Activated CD8-positive, alpha-beta memory T cell treated with anti-CD3 and anti-CD28 coated beads, Interleukin-2, amount 50 U/mL, for 24 hours (primary cell): ENCODE results near the gene SCOC.
A peak's percentile ranks its signal among the peaks of the same experiment; 100 is the strongest.

ENCODE experiments used
- DNase-seq: peaks from one replicate; pipeline ENCODE4 v3.0.0-alpha.2; 2020; ENCODE audit errors: extremely low read depth

The SCOC gene

DNA sequence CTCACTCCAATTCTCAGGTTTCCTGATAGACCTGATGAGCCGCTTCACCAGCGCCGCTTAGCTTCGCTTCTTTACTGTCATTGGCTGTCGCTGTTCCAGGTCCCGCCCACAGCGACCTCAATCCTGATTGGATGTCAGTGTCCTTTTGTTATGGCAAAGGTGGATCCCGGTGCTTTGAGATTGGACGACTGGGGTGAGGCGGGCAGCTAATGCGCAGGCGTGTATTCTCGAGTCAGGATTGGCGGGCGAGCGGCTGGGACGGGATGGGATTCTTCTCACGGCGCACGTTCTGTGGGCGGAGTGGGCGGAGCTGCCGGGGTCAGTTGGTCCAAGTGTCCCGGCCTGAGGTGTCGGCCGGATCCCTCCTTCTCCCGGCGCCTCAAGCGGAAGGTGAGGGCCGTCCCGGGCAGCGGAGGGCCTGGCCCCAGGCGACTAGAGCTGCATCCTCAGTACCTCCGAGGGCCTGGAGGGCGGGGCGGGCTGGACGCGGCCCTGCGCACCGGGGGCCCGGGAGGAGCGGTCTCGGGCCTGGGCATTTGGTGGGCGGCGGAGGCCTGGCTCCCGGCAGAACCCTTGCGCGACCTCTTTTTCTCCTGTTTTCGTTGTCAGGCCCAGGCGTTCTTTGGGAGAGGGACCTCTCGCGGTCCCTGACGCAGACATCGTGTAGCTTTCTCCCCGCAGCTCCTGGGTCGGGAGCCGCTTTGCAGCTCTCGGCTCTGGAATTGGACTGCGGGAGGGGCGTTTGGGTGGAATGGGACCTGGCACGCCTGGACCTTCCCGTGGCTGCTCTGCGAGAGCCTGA, at the start of gene SCOC:
TSS of gene SCOC (plus strand) at position 319 of the 802 bp plus-strand sequence. CDS start 5,525 bp downstream, outside the sequence.
- peak; percentile 98 for DNase-seq

DNA sequence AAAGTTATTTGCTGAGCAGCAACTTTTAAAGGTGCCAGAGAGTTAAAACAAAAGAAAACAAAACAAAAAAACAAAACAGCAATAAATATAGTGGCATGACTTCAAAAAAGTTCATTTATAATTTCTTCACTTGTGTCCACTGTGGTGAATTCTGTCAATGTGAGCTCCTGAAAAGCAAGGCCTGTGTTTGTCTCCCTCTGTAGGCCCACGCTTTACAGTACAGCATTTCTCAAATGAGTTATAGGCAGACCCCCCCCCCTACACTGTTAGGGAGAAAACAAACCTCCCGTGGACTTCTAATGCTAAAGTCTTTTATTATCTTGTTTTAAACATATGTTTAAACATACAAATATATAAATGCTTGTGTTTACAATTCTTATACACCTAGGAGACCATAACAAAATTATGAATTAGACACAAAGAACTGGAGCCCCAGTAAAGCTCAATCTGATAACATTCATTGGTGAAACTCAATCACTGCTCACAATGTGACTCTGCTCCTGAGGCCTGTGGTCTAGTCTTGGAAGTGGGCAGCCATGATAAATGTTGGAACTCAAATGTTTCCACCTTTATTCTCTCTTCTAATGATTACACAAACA, 47.0 kb upstream of the SCOC start:
- no peak for DNase-seq

DNA sequence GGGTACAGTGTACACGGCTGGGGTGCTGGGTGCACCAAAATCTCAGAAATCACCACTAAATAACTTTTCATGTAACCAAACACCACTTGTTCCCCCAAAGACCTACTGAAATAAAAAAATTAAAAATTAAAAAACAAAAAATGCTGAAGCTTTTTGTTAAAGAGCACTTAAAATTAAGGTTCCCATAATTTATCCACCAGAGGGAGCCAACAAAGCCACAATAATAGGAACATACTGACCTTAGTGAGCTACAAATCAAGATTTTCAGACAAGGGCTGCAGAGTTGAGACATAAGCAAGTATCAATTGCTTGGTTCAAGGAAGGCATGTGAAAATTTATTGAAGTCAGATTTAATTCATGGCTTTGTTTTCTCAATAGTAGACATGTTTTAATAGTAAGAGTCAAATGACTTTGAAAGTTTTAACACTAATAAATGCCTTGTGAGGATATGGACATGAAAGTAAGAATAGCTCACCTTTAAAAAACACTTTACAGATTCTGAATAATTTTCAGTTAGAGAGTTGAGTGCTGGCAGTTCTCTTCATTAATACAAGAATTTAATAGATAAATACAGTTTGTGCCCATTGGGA, 43.0 kb upstream of the SCOC start:
- DNase-seq: no peak

DNA sequence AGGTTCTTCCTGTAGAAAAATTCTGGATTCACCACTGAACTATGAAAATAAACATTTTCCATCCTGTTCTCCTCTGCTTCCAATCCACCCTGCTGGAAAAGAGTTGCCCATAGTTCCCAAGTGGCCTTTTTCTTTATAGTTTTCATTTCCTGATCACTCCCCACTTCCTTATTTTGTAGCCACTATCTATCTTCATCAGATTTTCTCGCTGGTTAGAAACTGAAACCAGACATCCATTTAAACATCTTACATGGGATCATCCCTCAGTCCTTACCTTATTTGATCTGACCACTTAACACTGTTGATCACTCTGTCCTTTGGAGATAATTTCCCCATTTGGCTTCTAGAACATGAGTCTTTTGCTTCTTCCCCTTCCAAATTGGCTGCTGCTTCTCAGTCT, 42.2 kb upstream of the SCOC start:
- no peak for DNase-seq

DNA sequence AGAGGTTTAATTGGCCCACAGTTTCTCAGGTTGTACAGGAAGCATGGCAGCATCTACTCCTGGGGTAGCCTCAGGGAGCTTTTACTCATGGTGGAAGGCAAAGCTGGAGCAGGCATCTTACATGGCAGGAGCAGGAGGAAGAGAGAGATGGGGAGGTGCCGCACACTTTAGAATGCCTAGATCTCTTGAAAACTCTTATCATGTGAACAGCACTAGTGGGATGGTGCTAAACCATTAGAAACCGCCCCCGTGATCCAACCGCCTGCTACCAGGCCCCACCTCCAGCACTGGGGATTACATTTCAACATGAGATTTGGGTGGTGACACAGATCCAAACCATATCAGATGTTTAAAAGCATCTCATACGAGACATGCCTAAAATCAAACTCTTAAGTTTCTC, 41.6 kb upstream of the SCOC start:
- DNase-seq: no peak

DNA sequence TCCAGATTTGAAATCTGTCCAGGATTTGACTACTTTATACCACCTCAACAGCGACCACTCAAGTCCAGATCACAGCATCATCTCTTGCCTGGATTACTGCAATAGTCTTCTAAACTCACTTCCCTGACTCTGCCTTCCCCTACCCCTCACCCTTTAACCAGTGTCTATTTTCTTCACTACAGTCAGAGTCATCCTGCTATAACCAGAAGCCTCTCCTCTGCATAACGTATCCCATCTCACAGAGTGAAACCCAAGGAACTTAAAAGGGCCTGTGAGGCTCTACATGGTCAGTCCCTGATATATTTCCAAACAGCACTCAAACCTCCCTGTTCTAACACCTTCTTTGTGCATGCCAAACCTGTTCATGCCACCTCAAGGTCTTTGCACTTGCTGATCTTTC, 40.7 kb upstream of the SCOC start:
- no peak for DNase-seq

DNA sequence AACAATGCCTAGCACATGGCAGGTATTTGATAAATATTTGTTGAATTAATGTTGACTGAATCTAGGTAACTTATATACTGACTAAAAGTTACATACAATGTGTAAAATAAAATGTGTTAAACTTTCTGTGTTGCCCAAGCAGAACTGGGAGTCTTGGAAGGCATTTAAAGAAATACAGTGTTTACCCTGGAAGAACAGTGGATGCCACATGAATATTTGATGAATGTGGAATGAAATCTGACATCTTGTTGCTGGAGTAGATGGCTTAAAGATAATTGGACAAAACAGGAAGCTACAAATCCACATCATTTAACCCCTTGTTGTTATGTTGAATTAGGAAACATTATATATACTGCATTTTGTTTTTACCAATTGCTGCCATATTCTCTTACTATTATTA, 39.9 kb upstream of the SCOC start:
- no peak for DNase-seq

DNA sequence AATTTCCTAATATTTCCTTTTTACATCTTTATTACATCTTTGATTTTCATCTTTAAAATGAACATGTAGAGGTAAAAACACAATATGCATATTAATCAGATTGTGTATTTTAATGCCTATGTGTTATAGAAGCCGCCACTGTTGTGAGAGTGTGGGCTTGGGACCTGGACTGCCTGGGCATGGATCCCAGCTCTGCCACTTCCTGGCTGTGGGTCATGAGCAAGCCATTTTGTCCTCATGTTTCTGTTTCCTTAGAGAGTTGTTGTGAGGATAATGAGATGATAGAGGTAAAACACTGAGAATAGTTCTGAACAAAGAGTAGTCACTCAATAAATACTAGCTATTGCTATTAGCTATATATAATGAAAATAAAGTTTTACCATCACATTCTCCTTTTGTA, 38.4 kb upstream of the SCOC start:
- DNase-seq: no peak

DNA sequence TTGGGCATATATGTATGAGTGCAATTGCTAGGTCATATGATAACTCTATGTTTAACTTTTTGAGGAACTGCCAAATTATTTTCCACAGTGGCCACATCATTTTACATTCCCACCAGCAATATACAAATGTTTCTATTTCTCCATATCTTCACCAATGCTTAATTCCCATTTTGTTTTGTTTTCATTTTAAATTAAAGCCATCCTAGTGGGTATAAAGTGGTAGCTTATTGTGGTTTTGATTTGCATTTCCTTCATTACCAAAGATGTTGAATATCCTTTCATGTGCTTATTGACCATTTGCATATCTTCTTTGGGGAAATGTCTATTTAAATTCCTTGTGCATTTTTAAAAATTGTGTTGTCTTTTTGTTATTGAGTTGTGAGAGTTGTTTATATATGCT, 36.7 kb upstream of the SCOC start:
- no peak for DNase-seq

DNA sequence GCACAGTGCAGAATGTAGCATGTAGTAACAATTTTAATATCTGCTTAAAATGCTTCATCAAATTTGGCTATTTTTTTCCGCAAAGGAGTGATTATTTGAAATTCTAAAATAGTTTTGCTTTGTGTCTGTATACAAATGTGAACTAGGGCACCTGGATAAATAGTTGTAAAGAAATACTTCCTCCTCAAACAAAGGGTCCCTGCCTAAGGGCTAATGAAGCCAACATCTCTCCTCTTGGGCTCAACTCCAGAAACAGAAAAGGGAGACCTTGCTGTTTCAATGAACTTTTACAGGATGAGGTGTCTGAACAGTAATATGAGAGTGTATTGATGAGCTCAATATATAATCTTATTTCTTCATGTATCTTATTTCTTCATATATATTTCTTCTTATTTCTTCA, 30.8 kb upstream of the SCOC start:
- DNase-seq: no peak

DNA sequence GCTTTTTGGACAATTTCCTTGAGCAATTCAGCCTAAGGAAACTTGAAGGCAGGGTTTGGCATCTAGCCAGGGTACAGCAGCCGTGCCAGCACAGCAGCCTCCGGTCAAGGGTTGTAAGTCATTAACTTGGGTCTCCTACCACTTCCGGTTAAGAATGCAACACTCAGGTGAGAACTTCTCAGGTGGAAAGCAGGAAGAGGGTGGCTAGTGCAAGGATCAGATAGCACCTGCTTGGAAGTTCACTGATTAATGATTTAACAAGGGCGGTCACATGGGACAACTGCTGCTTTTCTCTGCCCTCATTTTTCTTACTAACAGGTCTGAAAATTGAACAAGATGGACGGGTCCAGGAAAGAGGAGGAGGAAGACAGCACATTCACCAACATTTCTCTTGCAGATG, 30.1 kb upstream of the SCOC start:
- no peak for DNase-seq

DNA sequence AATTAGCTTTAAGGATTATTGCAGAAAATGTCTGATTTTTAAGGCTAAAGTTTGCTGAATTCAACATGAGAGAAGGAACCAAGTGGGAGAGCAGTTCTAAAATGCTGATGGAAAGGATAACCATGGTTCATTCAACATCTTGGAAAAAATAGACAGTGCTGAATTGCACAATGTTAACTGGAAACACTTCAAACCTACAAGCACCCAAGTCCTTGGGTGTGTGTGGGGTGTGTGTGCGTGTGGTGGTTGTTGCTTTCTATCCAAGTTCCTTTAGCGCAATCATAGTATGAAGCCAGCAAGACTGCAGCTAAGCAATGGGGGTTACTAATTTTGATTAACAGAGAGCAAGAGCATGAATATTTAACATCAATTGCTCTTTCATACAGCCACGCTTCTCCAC, 29.3 kb upstream of the SCOC start:
- DNase-seq: no peak

DNA sequence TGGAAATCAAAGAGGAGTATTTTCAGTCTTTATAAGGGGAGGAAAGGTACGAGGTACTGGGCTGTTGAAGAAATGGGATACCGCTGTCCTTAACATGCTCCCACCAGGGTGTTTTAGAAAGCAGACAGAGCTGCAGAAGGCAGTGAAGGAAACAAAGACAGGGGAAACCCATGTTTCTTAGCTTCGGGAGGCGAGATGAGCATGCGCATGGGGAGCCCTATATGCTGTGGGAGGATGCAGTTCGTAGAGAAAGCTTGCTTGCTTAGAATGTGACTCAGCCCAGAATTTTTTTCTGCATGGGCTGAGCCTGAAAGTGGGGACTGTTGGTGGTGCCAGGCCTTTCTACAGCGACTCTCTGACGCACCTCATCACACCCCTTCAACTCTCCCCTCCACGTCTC, 28.8 kb upstream of the SCOC start:
- DNase-seq: no peak

DNA sequence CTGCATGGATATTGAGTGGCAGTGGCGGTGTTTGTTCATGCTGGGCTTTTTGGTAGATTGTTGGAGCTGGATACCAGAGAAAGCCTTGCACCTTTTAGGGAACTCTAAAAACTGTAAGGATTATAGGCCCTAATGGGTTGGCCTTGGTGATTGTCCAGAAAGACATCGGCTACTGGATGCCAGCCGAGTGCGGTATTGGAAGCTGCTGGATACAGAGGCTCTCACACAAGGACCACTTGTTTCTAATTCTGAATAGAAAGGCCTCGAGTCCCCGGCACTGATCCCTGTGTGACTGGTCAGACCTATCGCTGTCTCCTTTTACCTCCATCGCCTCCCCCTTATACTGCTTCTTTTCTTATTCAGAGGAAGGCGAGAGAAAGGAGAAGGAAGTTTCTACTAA, 27.3 kb upstream of the SCOC start:
- no peak for DNase-seq

DNA sequence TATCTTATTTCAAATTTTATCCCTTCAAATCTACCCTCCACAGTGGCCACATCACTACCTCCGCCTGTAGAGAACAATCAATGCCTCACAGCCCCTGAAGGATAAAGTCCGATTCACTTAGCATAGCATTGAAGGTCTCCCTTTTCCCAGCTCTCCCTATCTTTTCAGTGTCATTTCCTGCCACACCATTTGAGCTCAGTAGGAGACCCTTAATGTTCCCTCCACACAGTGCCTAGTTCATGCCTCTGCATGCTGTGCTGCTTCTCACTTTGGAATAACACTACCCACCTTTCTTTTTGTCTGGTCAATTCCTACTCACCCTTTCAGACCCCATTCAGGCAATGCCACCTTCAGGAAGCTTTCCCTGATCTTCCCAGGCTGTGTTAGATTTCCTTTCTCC, 23.6 kb upstream of the SCOC start:
- DNase-seq: no peak

DNA sequence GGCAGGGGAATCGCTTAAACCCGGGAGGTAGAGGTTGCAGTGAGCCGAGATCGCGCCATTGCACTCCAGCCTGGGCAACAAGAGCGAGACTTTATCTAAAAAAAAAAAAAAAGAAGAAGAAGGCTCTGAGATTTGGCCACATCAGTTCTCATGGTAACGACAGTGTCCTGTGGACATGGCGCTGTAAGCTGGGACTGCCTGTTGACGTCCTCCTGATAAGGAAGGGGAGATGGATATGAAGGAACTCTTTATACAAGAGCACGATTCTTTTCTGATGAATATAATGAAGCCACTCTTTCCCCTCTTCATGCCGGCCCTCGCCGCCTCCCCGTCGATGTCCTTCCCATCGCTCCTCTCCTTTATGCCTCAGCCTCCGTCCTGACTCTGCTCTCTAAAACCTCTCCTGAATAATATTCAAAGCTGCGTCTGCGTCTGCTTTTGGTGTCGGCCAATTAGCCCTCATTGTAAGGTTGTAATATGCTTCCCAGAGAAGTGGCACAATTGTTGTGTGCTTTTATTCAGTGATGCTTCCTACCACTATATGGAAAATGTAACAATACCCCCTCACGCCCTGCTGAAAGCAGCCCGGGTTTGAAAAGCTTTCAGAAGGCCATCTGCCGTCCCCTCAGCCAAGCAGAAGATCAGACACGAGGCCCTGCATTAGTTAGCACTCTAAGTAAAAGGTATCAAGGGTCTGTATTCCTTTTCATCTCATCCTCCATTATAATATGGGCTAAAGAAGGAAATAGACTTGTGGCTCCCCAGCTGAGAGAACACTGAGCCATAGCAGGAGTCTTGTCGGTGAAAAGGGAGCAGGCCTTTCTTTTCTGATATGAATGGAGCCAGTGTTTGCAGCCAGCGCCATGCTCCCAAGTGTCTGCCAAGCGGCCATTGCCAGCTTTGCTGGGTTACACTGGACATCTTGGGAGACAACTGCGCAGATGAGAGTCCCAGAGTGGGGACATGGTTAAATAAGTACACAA, 22.1 kb upstream of the SCOC start:
- DNase-seq: no peak

DNA sequence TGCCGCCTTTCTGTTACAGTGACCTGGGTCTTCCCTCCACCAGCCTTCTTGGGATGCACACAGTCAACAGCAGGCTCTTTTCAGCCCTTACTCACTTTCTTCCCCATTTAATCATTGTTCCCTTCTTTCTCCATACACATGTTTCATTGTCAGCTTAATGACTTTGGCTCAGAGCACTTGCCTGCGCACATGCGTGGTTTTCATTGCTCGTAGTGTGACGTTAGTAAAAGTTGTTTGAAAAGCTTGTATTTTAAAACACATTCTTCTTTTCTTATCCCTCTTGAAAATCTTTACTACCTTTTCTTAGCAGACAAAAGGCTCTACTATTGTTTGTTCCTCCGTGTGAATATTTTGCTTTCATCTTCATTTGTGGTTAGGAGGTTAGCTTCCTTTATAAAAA, 19.7 kb upstream of the SCOC start:
- DNase-seq: no peak

DNA sequence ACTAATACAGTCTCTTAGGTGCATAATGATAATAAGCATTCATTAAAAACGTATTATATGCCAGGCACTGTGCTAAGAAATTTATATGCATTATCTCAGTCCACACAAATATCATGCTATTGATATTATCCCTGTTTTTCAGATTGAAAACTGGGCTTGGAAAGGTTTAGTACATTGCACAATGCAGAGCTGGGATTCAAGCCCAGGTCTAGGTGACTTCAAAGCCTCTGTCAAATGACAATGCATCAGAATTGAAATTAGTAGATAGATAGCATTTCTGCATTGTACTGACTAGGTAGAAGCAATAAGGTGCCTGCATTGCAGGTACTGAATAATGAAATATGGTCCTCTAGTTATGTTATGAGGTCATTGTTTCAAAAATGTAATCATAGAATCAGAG, 18.2 kb upstream of the SCOC start:
- DNase-seq: no peak

DNA sequence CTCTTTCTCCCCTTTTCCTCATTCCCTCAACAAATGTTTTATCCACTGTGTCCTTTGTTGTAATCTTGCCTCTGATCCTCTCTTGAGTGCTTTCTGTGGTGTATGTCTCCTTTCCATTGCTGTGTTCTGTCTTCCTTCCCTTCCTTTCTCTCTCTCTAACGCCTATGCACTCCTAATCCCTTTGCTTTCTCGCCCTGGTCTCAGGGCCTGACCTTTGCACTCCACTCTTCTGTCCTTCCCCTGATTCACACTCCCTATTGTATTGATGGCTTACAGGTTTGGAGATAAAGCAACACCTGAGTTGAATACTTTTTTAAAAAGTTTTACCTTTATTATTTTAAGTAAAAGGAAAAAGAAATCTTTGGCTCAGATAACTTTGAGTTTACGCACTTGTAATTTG, 15.6 kb upstream of the SCOC start:
- no peak for DNase-seq

DNA sequence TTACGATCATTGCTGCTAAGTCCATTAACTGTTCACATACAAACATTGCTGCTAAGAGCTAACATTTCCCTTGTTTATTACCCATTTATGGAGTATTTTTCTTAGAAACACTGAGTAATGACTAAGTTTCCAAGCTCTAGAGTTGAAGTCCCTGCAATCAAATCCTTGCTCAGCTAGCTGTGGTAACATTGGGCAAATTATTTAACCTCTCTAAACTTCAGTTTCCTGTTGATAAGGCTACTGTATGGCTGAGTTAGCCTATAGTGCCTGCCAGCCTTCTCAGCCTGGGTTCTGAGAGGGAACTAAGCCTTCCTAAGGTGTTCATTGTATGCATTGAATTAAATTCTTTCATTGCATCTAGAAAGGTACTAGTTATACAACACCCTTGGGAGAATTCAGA, 15.2 kb upstream of the SCOC start:
- DNase-seq: no peak

DNA sequence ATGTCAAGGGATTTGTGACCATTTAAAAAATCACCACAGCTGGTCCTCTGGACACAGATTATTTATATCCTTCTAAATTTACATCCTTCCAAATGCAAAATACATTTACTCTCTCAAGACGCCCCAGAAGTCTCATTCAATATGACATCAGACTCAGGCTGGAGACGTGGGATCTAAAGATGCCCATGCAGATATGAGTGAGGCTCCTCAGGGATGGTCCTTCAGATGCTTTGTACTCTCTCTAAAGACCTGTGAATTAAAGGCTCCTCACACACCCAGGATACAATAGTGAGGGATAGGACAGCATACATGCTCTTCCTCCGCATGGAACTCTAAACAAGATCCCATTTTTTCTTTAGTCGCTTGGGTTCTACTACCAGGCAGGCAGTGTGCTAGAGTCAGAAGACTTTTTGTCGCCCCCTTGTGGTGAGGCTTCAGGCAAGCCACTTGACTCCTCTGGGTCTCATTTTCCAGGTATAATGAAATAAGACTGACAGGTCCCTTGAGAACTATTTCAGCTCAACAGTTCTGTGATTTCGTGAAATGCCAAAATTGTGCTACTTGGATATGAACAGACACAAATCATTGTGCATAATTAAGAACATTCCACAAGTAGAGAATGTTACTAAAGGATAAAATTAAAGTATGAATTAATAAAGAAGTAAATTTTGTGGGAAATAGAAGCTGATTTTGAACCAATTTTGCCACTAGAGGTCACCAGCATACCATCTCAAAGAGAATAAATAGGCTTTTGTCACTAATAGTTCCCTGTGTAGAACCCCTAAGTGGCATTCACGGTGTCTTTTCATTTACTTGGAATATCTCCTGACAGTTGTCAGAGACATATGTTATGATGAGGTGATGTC, 13.7 kb upstream of the SCOC start:
- peak; percentile 47 for DNase-seq
